HG02970 (cell line): ENCODE measurements around the gene PARP6.
A peak's percentile ranks its signal among the peaks of the same experiment; 100 is the strongest.
"Not testable (repeated sequence)": the region's sequence is repeated elsewhere in the genome, so short reads cannot be mapped to it uniquely, and the experiment has no call there.

Experiments used
- ATAC-seq: cut with Tn5 transposase; IDR thresholded peaks from one replicate; pipeline ENCODE4 v1.9.1; 2021; ENCODE audit warnings: mild to moderate bottlenecking, moderate library complexity, moderate number of reproducible peaks; ENCODE audit not compliant: unreplicated experiment, low FRiP score

PARP6 gene

GRCh38 chr15:72284781-72285180 lies 12.4 kb upstream of the PARP6 start:
- ATAC-seq, result no peak

GRCh38 chr15:72281713-72282112 lies 9.4 kb upstream of the PARP6 start:
- ATAC-seq, result no peak

DNA sequence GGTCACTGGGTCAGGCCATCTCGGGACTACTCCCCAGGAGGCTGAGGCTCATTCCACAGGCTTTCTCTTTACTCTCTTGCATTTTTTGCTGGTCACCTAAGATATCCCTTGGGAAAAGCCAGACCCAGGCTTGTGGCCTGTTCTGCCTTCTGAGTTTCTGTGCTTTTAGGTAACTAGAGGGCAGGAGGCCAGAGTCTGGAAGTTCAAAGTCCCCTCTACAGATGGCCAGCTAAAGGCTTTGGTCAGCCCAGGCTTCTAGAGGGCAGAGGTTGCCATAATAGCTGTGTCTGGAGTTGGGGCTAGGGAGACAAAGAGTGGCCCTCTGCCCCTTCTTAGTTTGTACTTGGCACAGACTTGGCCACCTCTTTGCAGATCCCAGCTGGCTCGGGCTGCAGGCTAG lies 8.4 kb upstream of the PARP6 start:
- no peak for ATAC-seq

DNA sequence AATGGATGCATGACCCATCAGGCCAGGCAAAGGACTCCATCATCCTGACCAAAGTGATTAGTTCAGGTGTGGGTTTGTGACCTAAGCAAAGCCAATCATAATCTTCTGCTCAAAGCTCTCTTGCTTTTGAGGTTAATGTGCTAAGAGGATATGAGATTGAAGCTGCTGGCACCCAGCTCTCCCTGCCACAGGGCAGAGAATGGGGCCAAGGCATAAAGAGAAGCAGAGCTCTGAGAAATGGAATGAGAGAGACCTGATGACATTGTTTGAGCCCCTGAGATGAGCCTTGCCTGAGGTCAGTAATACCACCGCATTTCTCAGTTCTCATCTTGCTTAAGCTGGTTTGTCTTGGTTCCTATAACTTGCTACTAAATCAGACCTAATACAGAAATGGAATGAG lies 6.4 kb upstream of the PARP6 start:
- ATAC-seq, result no peak

GRCh38 chr15:72276326-72276700 lies 4.0 kb upstream of the PARP6 start:
- no peak for ATAC-seq

- not testable (repeated sequence) for ATAC-seq
These were observed 3.4 kb upstream of the PARP6 start for GRCh38 chr15:72275635-72276325.

DNA sequence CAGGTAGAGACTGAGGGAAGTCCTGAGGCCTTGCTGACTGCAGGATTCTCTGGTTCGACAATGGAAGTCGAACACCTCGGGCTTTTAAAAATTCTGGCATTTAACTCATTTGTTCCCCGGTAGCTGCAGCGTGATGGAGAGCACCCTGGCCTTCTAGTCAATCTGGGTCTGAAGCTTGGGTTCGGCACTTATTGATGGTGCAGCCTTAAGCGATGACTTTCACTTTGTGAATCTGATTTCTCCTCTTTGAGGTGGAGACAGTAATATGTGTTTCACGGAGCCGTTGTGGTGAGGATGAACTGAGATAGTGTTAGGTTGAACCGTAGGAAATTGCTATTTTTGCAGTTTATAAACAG lies 621 bp upstream of the PARP6 start:
- ATAC-seq, result no peak

DNA sequence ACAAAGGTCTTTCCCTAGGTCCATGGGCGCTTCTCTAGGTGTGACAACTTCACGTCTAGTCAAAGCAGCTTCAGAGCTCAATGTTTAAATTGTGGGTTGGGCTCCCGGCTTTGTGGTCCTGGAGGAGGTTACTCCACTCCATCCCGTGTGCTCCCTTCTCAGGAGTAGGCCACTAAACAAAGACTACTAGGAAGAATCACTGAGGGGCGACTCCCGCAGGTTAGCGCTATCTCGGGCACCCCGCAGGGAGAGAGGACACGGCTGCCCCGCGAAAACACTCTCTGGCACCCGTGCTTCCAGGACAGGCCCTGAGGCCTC lies 500 bp downstream of the PARP6 start:
- no peak for ATAC-seq

DNA sequence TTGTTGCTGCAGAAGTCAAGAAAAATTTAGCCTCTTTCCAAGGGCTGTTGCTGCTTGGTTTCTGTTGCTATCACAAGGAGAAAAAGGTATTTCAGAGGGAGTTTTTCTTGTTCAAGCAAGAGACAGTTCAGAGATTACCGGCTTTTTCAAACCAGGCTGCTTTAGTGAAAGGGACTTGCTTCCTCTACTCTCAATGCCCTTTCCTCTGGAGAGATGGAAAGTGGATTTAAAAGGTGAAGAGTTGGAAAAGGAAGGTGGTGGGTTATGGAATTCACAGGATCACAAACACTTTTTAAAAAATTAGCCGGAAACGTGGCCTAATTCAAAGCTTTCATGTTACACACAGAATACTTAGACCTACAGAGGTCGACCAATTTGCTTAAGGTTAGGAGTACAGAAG lies 1.1 kb downstream of the PARP6 start:
- no peak for ATAC-seq

DNA sequence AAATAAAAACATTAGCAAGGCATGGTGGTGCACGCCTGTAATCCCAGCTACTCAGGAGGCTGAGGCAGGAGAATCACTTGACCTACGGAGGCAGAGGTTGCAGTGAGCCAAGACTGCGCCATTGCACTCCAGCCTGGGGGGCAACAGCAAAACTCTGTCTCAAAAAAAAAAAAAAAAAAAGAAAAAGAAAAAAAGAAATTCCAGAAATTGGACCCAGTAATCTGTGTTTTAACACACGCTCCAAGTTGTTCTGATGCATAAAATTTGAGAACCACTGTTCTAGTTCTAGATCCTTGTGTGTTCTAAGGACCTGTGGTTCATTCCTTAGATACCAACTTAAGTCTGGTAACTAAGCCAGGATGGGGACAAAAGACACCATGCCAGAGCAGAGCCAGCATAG lies 2.6 kb downstream of the PARP6 start:
- no peak for ATAC-seq

DNA sequence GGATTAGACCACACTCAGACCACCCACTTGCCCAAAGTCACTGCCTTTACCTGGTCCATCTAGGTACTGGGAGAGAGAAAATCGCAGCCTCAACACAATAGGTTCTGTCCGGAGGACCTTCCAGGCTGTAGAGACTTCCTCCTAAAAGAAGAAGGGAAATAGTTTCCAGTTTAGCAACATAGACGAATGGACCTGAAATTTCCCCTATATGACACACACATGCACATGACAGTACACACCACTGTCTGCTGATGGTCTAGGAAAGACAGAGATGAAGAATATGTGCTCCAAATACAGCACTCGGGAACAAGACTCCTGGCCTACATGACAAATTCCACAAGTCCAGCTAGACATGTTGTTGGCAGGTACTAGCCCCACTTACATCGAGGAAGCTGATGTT lies 7.3 kb downstream of the PARP6 start:
- ATAC-seq, result no peak

DNA sequence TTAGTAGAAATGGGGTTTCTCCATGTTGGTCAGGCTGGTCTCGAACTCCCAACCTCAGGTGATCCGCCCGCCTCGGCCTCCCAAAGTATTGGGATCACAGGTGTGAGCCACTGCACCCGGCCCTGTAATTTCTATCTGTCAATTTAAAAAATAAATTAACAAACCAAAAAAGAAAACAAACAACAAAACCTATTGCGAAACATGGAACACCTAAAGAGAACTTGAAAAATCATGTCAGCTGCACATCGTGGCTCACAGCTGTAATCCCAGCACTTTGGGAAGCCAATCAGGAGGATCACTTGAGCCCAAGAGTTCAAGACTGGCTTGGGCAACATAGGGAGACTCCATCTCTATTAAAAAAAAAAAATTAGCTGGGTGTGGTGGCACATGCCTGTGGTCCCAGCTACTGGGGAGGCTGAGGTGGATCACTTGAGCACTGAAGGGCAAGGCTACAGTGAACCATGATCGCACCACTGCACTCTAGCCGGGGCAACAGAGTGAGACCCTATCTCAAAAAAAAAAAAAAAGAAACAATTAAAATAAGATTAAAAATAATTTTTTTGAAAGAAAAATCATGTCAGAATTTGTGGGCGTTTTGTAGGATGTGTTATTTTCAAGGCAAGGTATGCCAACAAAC lies 19.6 kb downstream of the PARP6 start:
- ATAC-seq, result no peak

DNA sequence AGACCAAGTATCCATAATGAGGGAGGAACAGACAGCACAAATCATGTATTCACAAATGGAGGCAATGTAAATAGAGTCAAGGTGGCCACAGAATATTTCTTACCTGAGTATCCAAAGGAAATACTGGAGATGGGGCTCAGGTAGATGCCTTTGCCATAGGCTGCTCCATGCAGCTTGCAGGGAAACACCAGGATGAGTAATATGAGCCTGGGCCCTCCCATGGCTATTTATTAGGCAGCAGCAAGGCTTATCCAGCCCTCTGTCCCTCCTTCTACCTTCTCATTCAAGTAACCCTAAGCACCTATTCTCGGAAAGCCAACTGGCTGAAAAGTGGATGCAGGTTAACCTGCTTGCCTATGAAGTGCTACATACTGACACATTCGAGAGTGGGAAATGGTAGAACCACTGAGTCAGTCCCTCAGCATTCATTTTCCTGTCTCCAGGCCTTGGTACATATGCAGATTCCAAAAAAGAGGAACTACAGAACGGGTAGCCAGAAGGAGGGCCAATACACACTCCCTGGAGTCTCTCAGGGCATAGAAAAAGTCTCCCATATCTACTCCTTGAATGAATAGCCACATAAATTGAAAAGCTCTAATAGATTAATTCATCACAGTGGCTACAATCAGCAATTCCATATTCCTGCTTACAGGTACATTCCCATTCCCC lies 23.1 kb downstream of the PARP6 start:
- no peak for ATAC-seq

- no peak for ATAC-seq
These were observed 23.8 kb downstream of the PARP6 start for GRCh38 chr15:72248514-72248913.

DNA sequence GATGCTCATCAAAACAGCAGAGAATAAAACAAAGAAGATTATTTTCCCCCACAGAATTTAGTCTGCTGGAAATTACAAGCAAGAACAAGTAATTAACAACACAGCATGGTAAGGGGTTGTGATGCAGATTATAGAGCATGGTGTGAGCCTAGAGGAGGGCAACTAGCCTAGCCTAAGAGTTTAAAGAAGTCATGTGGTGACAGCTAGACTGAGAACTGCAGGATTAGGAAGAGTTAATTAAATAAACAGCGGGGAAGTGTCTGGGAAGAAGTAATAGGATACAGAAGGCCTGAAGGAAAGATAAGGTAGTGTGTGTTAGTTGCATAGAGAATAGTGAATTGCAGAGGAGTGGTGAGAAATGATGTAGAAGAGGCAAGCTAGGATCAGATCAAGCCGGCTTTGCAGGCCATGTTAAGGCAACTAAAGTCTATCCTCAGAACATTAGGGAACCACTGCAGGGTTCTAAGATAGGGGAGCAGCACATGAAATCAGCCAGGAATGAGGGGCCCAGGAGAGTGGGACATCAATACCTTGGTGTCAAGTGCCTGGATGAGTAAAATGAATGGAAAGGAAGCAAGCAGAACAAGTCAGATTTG lies 29.5 kb downstream of the PARP6 start:
- no peak for ATAC-seq

DNA sequence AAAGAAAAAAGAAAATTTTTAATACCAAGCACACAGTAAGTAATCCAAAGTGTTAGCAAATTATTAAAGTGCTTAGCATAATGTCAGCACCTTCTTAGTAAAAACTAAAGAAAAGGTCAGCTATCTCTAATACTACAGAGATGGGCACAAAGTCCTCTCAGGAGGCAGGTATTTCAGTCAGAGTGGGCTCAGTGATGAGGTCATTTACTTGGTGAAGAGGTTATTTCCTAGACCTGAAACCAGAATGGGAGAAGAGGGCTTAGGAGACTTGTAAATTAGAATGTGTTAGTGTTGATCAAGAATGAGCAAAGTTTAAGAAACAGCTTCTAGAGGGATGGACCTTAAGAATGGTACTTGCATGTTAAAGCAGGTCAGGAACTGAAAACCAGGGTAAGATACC lies 32.7 kb downstream of the PARP6 start:
- no peak for ATAC-seq

DNA sequence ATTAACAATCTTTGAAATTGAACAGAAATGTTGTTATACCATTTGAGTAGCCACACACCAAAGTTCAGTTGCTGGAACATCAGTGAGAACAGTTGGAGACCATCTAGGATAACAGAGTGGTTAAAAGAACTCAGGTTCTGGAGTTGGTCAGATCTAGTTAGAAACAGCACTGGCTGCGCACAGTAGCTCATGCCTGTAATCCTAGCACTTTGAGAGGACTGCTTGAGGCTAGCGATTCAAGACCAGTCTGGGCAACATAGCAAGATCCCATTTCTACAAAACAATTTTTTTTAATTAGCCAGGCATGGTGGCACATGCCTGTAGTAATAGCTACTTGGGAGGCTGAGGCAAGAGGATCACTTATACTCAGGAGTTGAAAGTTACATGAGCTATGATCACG lies 33.8 kb downstream of the PARP6 start:
- no peak for ATAC-seq

- no peak for ATAC-seq
These were observed 34.5 kb downstream of the PARP6 start for GRCh38 chr15:72237853-72238224.

DNA sequence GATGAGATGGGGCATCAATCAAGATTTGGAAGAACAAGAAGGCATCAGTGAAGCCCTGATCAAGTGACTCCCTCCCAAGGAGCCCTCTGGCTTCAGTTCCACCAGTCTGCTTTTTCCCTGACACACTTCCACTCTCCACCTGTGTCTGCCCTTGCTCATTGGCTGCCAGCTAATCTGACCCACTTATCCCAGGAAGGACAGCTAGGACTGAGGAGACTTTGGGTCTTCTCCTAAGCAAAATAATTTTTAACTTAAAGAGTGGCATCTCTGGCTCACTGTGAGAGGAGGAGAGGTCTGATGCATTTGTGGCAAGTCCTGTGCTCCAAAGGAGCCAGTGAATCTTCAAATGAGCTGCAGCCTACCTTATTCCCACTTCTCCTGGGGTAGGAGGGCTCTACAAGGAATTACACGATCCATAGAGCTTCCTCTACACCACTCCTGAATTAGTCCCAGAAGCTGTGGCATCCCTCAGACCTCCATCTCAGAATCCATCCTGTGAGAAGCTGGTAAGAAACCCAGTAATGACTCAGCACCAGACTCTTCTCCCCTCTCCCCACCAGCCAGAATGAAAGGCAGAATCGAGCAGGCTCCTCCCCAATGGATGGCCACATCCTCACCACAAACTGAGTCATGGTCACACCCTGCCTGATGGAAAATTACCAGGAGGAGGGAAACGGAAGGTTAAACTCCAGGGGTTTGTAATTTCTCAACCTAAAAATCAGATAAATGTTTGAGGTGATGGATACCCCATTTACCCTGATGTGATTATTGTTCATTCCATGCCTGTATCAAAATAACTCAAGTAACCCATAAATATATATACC lies 35.1 kb downstream of the PARP6 start:
- ATAC-seq, result peak; percentile 59

GRCh38 chr15:72236381-72237003 lies 35.9 kb downstream of the PARP6 start:
- no peak for ATAC-seq

- ATAC-seq, result no peak
These were observed 37.1 kb downstream of the PARP6 start for GRCh38 chr15:72235298-72235697.
